Activated gamma-delta T cell treated with Interleukin-2 at 50 U/mL for 16 hours (primary cell): ENCODE results near the gene ACACB.
"Not testable (repeated sequence)": the region's sequence is repeated elsewhere in the genome, so short reads cannot be mapped to it uniquely, and the experiment has no call there.

Experiments used
- DNase-seq: peaks from one replicate; pipeline ENCODE4 v3.0.0-alpha.2; 2020

The ACACB gene

DNA sequence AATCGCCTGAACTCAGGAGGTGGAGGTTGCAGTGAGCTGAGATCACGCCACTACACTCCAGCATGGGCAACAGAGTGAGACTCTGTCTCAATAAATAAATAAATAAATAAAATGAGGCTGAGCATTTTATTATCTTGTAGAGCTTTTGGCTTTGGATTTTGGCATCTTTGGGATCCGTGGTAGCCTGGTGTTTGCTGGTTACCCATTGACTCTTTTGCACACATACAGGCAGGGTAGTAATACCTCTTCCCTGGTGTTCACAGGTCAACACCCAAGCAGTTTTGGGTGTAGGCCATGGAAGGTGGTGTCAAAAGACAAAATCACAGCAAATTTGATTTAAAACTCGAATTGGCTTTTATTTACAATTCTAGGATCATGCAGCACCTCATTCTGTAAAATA is 27.8 kb downstream of the ACACB start:
- no peak for DNase-seq

DNA sequence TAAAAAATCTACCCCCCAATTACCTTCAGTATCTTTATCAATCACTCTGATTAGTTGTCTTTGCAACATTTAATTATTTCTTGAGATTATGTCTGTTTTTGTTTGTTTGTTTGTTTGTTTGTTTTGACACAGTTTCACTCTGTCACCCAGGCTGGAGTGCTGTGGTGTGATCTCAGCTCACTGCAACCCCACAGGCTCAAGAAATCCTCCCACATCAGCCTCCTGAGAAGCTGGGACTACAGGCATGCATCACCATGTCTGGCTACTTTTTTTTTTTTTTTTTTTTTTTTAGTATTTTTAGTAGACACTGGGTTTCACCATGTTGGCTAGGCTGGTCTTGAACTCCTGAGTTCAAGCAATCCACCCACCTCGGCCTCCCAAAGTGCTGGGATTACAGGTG is 30.7 kb downstream of the ACACB start:
- DNase-seq, result not testable (repeated sequence)

DNA sequence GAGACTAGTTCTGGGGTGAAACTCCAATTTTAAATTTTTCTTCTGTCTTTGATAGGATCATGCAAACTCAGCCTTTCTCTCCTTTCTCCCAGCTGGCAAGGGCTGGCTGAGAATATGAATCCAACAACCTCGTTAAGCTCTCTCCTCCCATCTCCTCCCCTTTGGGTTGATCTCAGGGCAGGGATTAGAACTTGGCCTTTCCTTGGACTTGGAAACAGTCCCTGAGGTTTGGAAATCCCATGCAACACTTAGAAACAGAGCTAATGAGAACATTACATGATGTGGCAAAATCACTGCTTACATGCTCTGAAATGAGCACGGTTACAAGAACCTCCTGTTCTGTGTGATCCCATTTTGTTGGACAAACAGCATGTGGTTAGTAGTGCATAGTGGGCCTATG is 31.6 kb downstream of the ACACB start:
- DNase-seq, result no peak

DNA sequence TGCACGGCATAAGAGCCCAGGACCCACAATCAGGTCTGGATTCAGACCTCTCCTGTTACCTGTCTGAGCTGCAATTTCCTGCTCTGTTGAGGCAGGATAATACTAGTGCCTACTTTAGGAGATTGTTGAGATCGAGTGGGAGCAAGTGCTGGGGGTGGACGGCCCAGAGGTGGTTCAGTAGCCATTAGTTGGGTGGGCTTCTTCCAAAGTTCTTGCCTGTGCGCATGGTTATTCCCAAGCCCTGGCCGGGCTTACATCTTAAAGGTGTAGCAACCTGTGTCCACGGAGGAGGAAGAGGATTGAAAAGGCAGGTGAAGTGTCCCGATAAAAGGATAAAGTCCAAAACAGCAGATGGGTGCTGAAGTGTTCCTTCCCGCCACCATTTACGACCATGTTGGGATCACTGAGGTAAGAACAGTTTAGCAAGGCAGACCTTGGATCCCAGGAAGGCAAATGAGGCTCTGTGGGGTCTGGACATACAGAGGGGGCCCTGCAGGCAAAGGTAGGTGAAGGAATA is 33.8 kb downstream of the ACACB start:
- DNase-seq, result no peak

DNA sequence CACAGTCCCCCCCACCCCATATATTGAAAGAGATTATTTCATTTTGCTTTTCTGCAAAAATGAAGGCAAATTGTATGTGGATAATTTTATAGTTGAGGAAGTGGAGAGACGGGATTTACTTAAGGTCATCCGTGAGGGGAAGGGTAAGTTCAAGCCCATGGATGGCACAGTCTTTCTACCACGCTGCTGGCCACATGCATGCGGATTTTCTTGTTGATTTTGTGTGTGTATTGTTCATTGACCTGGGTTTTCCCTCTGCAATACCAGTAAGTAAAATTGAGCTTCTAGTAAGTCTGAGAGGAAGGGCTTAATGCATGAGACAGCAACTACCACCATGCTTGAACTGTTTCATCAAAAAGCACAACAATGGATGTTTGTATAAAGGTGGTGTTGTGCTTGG is 35.1 kb downstream of the ACACB start:
- DNase-seq, result no peak

DNA sequence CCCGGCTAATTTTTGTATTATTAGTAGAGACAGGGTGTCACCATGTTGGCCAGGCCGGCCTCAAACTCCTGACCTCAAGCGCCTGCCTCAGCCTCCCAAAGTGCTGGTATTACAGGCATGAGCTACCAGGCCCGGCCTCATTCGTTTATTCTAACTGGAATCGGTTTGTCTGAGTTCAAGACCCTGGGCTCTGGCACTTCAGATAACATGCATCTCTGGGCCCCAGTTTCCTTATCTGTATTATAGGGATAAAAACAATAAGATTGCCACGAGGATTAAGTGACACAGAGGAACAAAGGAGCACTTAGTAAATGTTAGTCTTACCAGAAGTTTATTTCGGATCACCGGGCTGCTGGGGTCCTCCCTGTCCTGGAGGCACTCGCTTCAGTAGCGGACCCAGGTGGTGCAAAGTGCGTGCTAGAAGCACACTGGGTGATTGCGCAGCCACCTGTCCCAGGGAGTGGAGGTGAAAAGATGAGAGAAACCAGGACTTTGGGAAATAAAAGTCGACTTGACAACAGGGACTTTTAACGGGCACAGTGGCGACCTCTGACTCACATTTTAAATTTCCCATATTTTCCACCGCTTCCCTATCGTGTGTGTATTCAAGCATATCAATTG is 37.5 kb downstream of the ACACB start:
- DNase-seq, result no peak

DNA sequence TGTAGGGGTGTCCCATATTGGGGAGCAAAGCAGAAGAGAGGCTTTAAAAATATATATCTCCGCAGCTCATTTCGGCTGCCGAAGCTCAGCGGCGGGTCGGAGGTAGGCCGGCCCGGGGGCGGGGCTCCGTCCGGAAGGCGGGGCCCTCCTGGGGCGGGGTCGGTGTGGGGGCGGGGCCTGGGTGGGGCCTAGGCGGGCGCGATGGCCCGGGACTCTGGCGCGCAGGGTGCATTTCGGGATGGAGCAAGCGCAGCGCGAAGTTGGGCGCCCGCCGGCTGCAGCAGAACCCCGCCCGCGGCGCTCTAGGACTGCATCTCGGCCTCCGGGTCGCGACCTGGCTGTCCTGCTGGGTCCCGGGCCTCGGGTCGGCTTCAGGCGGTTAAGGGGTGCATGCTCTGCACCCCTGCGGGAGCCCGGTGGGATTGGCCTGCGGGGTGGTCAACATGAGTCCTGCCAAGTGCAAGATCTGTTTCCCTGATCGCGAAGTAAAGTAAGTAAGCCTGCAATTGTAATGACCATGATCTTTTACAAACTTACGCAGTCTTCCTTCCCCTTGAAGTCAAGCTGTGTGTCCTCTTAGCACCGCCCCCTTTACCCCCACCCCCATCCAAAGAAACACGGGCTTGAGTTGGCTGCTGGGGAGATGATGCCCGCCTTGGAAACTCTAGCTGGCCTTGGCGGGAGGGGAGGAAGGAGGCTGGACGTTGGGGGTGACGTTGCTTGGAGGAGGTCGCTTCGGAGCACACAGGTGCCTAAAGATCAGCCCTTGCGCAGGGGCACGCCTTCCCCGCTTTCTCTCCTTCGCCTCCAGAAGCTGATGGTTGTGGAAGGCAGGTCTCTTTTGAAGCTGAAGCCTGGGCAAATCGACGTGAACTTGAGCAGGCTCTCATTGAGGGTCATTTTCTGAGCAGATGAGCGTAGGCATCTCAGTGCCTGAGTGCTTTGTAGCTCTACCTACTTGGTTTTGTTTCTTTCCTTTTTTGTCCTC is 38.4 kb downstream of the ACACB start:
- DNase-seq, result peak; percentile 73

DNA sequence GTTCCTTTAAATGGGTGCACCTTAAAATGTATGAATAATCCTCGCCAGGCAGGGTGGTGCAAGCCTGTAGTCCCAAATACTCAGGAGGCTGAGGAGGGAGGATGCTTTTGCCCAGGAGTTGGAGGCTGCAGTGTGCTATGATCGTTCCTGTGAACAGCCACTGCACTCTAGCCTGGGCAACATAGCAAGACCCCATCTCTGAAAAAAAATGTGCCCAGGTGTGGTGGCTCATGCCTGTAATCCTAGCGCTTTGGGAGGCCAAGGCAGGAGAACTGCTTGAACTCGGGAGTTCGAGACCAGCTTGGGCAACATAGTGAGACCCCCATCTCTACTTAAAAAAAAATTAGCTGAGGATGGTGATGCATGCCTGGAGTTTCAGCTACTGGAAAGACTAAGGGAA is 39.6 kb downstream of the ACACB start:
- no peak for DNase-seq

DNA sequence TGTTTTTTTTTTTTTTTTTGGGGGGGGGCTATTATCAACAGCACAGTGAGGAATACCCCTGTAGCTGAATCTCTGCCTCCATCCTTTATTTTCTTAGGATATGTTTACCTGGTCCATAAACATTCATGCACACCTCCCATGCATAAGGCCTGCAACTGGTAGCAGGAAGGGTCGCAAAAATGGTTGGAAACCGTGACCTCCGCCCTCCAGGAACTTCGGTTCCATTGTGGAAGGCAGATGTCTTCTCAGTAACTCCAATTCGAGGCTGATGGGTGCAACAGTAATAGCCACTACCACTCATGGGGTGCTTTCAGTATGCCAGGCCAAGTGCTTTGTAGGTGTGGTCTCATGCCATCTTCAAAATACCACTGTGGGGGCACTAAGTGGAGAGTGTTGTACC is 40.2 kb downstream of the ACACB start:
- no peak for DNase-seq

DNA sequence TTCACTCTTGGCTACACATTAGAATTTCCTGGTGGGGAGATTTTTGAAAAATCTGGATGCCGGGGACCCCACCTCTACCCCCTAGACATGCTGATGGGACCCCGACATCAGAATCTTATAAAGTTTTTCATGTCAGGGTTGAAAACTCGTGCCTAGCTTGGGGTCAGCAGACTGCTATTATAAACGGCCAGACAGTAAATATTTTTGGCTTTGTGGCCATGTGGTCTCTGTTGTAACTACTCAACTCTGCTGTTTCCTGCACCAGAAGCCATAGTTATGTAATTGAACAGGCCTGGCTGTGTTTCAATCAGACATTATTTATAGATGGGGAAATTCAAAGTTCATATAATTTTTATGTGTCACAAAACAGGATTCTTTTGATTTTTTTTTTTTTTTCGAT is 41.6 kb downstream of the ACACB start:
- no peak for DNase-seq

DNA sequence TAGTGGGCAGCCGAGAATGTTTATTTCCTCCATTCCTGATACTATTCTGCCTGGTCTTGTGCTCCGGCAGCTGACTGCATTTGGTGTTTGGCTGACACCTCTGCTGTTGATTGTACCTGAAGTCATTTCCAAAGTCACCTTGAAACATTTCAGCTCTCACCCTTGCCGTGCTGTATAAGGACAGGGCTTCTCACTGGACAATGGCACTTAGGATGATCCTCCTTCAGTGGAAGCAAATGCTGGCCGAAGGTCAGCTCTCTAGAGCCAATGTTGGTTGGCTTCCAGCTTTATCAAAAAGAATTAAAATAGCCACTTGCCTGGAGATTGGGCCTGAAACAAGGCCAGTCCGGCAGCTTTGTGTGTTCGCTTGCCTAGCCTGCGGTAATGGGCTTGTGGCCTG is 44.0 kb downstream of the ACACB start:
- DNase-seq, result no peak

DNA sequence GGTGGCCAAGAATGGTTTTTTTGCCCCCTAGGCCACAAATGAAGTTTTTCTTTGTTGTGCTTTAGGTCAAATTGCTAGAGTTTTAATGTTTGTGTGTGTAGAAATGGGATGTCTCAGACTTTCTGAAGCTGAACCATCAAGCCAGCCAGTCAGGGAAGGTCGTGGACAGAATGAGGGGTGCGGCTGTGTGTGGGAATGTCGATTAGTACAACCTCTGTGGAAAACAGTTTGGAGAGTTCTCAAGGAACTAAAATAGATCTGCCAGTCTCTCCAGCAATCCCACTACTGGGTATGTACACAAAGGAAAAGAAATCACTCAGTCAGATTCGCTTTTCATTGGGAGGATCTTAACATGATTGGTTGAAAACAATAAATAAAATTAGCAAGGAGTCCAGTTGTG is 44.5 kb downstream of the ACACB start:
- DNase-seq, result no peak

DNA sequence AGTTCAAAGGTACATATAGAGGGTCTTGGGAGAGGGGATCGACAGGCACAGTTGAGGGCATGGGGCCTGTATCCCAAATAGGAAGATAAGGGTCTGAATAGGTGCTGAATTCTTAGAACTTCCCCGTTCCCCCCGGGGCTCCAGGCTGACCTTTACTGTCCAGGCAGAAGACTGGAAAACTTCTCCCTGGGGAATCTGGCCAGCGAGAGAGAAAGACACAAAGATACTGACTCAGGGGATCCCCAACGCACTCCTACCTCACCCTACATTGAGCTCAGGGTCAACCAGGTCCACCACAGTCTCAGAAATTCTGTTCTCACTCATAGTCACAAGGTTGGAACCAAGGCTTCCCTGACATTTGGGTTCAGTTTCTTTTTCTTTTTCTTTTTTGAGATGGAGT is 46.2 kb downstream of the ACACB start:
- no peak for DNase-seq

DNA sequence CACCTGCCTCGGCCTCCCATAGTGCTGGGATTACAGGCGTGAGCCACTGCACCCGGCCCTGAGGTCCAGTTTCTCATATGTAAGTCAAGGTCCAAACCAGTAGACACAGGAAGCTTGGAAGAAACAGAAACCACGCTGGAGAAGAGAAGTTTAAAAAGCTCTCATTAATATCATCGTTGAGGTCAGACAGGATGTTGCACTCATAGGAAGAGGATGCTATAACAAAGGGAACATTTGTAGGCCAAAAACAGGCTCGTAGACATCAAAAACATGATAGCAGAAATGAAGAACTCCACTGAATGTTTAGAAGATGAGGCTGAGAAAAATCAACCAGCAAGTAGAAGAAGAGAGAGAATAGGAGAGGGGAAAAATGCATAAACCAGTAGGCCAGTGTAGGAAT is 46.8 kb downstream of the ACACB start:
- DNase-seq, result no peak

DNA sequence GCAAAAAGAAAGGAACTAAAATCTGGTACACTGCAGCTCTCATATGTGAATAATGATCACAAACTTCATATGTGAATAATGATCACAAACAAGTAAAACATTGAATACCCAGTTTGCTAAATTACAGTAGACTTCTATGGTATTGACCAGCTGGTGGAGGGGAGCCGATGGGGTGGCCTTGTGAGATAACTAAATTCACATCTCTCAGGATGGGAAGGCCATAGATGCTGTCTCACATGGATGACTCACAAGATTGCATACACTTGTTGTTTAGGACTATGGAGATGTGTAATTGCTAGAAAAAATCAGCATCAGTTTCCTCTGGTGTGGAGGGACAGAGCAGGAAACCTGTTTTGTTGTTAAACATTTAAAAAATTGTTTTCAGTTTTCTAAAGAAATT is 49.2 kb downstream of the ACACB start:
- no peak for DNase-seq

DNA sequence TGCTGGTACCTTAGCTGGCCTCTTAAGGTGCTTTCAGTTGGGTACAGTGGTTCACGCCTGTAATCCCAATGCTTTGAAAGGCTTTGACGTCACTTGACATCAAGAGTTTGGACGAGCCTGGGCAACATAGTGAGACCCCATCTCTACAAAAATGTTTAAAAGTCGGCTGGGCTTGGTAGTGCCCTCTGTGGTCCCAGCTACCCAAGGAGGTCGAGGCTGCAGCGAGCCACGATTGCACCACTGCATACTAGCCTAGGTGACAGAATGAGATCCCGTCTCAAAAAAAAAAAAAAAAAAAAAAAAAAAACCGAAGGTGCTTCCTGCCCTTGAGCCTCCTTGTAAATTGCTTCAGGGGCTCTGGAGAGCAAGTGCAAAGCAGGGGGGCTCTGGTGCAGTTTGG is 50.0 kb downstream of the ACACB start:
- DNase-seq, result no peak

DNA sequence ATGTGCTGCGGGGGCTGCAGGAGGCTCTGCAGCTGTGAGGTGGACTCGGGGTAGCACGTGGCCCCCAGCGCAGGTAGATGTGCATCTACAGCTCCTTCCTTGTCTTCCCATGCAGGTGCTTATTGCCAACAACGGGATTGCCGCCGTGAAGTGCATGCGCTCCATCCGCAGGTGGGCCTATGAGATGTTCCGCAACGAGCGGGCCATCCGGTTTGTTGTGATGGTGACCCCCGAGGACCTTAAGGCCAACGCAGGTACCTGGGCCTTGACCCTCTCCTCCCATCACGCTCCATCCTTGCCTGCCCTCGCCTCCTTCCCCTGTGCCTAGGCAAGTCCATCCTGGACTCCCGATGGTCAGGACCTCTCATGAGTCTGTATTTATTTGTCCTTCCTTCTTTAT is 51.4 kb downstream of the ACACB start:
- no peak for DNase-seq

DNA sequence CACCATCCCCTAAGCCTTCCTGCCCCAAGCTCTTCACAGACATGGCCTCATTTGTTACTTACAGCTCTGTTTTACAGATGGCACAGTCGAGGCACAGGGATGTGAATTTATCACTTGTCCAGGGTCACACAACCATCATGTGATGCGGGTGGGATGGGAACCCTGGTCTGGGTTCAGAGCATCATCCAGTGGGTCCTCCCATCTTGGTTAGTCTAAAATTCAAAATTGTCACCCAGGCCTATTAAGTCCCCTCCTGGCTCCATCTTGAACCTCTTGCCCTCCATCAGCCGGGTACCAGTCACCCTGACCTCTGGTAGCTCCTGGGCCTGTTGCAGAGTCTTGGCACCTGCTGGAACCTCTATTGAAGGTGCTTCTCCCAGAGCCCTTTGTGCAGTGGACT is 52.9 kb downstream of the ACACB start:
- no peak for DNase-seq

DNA sequence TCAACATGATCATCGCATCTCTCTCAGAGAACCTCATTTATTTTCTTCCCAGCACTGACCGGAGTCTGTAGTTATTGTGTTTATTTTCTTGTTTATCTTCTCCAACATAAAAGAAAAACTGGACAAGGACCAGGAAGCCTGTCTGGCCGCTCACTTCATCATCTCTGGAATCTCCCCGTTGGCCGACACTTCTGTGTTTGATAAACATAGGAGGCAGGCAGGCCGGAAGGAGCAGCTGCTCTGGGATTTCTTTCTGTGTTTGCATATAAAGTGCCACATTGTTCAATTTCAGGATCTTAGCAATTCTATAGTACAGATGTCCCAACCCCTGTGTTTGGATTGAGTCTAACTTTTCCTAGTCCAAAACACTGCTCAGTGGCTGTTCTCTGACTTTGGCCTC is 53.3 kb downstream of the ACACB start:
- DNase-seq, result no peak

DNA sequence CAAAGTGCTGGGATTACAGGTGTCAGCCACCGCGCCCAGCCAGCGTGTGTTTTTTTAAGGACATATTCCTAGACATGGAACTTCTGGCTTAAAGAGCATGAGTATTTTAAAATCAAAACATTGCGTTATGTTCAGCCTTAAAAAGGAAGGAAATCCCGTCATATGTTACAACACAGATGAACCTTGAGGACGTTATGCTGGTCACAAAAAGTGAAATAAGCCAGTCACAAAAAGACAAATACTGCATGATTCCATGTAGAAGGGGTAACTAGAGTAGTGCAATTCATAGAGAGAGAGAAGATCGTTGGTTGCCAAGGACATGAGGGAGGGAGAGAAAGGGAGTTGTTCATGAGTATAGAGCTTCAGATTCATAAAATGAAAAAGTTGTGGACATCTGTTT is 53.9 kb downstream of the ACACB start:
- no peak for DNase-seq

DNA sequence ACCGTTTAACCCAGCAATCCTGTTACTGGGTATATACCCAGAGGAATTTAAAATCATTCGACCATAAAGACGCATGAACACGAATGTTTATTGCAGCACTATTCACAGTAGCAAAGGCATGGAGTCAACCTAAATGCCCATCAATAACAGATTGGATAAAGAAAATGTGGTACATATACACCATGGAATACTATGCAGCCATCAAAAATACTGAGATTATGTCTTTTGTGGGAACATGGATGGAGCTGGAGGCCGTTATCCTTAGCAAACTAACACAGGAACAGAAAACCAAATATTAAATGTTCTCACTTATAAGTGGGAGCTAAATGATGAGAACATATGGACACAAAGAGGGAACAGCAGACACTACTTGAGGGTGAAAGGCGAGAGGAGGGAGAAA is 56.4 kb downstream of the ACACB start:
- not testable (repeated sequence) for DNase-seq

DNA sequence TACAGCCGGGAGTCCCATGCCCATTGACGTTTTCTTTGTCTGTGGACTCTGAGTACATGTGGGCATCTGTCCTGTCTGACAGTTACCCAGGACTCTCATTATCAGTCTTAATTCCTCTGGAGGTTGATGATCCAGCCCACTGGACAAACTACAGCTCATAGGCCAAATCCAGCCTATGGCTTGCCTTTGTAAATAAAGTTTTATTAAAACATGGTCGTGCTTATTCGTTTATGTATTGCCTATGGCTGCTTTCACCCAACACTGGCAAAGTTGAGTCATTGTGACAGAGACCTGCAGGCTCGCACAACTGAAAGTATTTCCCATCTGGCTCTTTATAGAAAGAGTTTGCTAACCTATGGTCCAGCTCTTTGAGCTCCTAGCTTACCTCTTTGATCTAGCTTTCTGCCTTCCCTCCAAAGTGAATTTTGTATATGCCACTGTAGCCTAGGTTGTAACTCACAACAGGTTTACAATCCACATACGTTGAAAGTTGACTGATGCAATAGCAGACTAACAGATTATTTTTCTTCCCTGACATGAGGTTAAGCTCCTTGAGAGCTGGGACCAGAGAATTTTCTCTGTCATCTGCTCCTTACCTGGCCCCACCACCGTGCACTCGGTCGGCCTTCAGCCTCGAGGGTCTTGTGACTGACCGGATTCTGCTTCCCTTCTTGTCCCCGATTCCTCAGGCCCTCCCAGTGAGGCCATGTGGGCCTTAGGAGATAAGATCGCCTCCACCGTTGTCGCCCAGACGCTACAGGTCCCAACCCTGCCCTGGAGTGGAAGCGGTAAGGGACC is 57.3 kb downstream of the ACACB start:
- DNase-seq, result no peak

DNA sequence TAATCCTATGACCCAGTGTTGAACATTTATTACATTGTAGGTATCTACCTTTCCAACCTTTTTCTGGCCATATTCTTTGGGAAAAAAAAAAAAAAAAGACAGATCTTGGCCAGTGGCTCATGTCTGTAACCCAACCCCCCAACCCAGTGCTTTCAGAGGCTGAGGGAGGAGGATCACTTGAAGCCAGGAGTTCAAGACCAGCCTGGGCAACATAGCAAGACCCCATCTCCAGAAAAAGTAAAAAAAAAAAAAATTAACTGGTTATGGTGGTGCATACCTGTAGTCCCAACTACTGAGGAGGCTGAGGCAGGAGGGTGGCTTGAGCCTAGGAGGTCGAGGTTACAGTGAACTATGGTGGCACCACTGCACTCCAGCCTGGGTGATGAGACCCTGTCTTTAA is 58.1 kb downstream of the ACACB start:
- DNase-seq, result no peak

DNA sequence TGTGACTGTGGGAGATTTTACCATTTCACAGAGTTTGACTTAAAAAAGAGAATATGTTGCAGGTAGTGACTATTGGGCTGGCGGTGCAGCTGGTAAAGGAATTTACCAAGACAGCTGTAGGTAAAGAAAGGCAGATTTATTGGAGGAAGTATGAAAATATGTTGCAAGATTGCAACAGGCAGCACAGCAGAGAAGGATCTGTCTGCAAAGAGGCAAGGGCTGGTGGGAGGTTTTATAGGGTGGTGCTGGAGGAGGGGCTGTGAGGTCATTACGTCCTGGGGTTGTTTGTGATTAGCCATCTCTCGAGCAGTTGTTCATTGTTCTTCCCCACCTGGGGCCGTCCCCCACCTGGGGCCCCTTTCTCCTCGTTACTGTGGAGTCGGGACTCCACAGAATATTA is 62.1 kb downstream of the ACACB start:
- no peak for DNase-seq
